Measurements from ENCODE around the gene BYSL.

DNA sequence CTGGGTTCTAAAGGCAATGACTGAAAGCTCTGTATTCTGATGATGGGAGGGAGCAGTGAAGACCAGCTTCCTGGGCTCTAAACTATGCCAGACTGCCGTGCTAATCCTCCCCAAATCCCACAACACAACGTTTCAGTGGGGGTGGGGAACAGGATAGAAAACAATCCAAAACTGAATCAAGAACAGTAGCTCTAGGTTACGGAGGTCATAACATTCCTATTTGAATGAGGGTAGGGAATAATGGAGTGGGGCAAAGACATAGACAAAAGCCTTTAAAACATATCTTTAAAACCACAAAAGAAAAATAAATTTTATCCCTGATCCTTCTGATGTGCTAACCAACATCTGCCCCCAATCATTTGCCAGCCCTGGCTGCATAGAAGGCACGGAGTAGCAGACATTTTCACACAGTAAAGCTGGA, 34.0 kb upstream of the BYSL start:
- TF ChIP-seq CTCF (IDR thresholded peaks at IDR 0.05), result no peak
- TF ChIP-seq EP300 (IDR thresholded peaks at IDR 0.05), result no peak
